HepG2 (cell line): ENCODE measurements around the gene MINDY1. TPM values are rescaled to one million over a fixed set of nuclear protein-coding genes. Genes with fewer than 3 reads are reported as not detected.

Experiments
- ATAC-seq: fragments of 200-7000 bp; cut with Tn5 transposase; 3 replicates; pipeline ENCODE4 v1.9.1; 2020; ENCODE audit warnings: mild to moderate bottlenecking, moderate library complexity
- BruUV-seq: library from RNA; stranded (reverse); fragments of 400-500 nt; replicated peaks from 2 replicates; lab custom pipeline; 2021; lab: Mats Ljungman, UMichigan
- CTCF ChIA-PET: fragments of 300-600 bp; formaldehyde crosslinking; extraction: SDS; loops from one replicate; lab custom pipeline; 2021; ENCODE audit warnings: low total read pairs, inconsistent platforms, low intra/inter-chr PET ratio; lab: Yijun Ruan, JAX
- POLR2A ChIA-PET: fragments of 350-600 bp; sonication (Branson Sonifier 250); formaldehyde crosslinking; loops from one replicate; lab custom pipeline; 2020; ENCODE audit warnings: antibody characterized with exemption, inconsistent platforms; lab: Yijun Ruan, JAX
- DNase-seq: peaks from one replicate; pipeline ENCODE4 v3.0.0-alpha.2; 2015; ENCODE audit warnings: low spot score
- FAIRE-seq: peaks from 3 replicates; lab custom pipeline; 2011; peaks lifted over from hg19 to GRCh38; lab: Jason Lieb, UNC
- H2AFZ ChIP-seq: one replicate; pipeline ENCODE4 v1.6.1; 2011; ENCODE audit warnings: low read length, inconsistent platforms
- H3K27ac ChIP-seq: fragments of 300-600 bp; 3 replicates; pipeline ENCODE4 v1.8.0; 2011; ENCODE audit warnings: mixed run types, mild to moderate bottlenecking, mixed read lengths, low read length, inconsistent platforms; ENCODE audit not compliant: insufficient read depth; ENCODE audit errors: extremely low read length
- H3K27me3 ChIP-seq, 2 experiments: fragments of 200-600 bp in 1 of 2; 2 replicates in 1 of 2; 3 replicates in 1 of 2; pipeline versions ENCODE4 v1.6.0 to v1.8.0; 2011; ENCODE audit warnings: low read length in 2 of 2, mild to moderate bottlenecking in 2 of 2, moderate library complexity in 2 of 2, inconsistent platforms in 1 of 2; ENCODE audit not compliant: insufficient read depth in 2 of 2, control insufficient read depth in 1 of 2
- H3K36me3 ChIP-seq, 2 experiments: fragments of 200-600 bp in 1 of 2; replicated peaks in 1 of 2; 2 replicates in 1 of 2; 3 replicates in 1 of 2; pipeline versions ENCODE4 v1.5.1 to v1.8.0; 2011; ENCODE audit warnings: low read length in 2 of 2, inconsistent platforms in 1 of 2; ENCODE audit not compliant: insufficient read depth in 2 of 2, control insufficient read depth in 1 of 2
- H3K4me1 ChIP-seq: 2 replicates; pipeline ENCODE4 v1.5.1; 2012; ENCODE audit warnings: low read length, inconsistent platforms; ENCODE audit not compliant: insufficient read depth
- H3K4me2 ChIP-seq: 2 replicates; pipeline ENCODE4 v1.6.0; 2011; ENCODE audit warnings: low read depth, low read length, inconsistent platforms
- H3K4me3 ChIP-seq, 3 experiments: fragments of 200-600 bp in 1 of 3; sonication (generic), shearing (Covaris generic) in 1 of 3; replicated peaks in 1 of 3; 2 replicates each; pipeline ENCODE4 v1.5.1; 2011 to 2016; ENCODE audit warnings: low read length in 3 of 3, inconsistent platforms in 2 of 3, low read depth in 2 of 3, mild to moderate bottlenecking in 2 of 3, control low read depth in 1 of 3, mixed read lengths in 1 of 3; ENCODE audit not compliant: insufficient read depth in 1 of 3
- H3K79me2 ChIP-seq: one replicate; pipeline ENCODE4 v1.6.1; 2011; ENCODE audit warnings: low read length, inconsistent platforms; ENCODE audit not compliant: insufficient read depth
- H3K9ac ChIP-seq: 2 replicates; pipeline ENCODE4 v1.6.0; 2011; ENCODE audit warnings: mild to moderate bottlenecking, low read depth, low read length, inconsistent platforms; ENCODE audit not compliant: insufficient read depth
- H3K9me3 ChIP-seq: 2 replicates; pipeline ENCODE4 v1.5.1; 2012; ENCODE audit warnings: mild to moderate bottlenecking, low read length
- H4K20me1 ChIP-seq: 2 replicates; pipeline ENCODE4 v1.6.0; 2011; ENCODE audit warnings: inconsistent platforms, mild to moderate bottlenecking, low read length, moderate library complexity; ENCODE audit not compliant: insufficient read depth
- AGO2 ChIP-seq: fragments of 200-400 bp; formaldehyde crosslinking; optimal IDR thresholded peaks from 2 replicates; pipeline ENCODE3; 2017; ENCODE audit warnings: mild to moderate bottlenecking, low read depth, low read length, moderate library complexity
- HNRNPK ChIP-seq: fragments of 200-400 bp; formaldehyde crosslinking; IDR thresholded peaks from 2 replicates; pipeline ENCODE4 v1.6.1; 2018; ENCODE audit warnings: low read length, low read depth, moderate library complexity, mild to moderate bottlenecking; ENCODE audit not compliant: poor library complexity, severe bottlenecking
- HNRNPUL1 ChIP-seq: fragments of 200-400 bp; formaldehyde crosslinking; IDR thresholded peaks from 2 replicates; pipeline ENCODE4 v1.6.1; 2017; ENCODE audit warnings: low read depth, mild to moderate bottlenecking, low read length, moderate library complexity
- RXRB ChIP-seq: IDR thresholded peaks from 2 replicates; pipeline ENCODE4 v1.6.1; 2016; ENCODE audit warnings: borderline replicate concordance, missing genetic modification reagents, missing compliant biosample characterization
- SALL1 ChIP-seq: sonication (generic); formaldehyde crosslinking; IDR thresholded peaks from 2 replicates; pipeline ENCODE4 v1.8.0; 2022; ENCODE audit warnings: mild to moderate bottlenecking, missing genetic modification reagents
- ZZZ3 ChIP-seq: sonication (generic); formaldehyde crosslinking; IDR thresholded peaks from 2 replicates; pipeline ENCODE4 v1.4.0; 2020; ENCODE audit warnings: missing genetic modification reagents, mild to moderate bottlenecking, borderline replicate concordance
- WGBS: methylation state at CpG from one replicate; pipeline ENCODE4 v1.1.6; 2017; ENCODE audit warnings: low lambda C conversion rate; 5-methylcytosine and 5-hydroxymethylcytosine counted together
- in situ Hi-C: cut with HindIII; loops from 2 replicates; pipeline ENCODE4 v1.10.0; 2017; ENCODE audit warnings: low pct_unique_long_range_greater_than_20kb; ENCODE audit not compliant: extremely low pct_ligation_motif_present
- intact Hi-C: fragments of 100-400 bp; cut with micrococcal nuclease; formaldehyde crosslinking; loops from one replicate; pipeline ENCODE4 v1.10.0; 2022; ENCODE audit not compliant: unreplicated experiment
- polyA plus RNA-seq, 8 experiments: library from polyadenylated mRNA; depleted of rRNA in 3 of 8; stranded (reverse) in 7 of 8; unstranded in 1 of 8; fragments of >200 nt; fragmentation: Illumina TruSeq in 4 of 8; extraction: Trizol in 4 of 8; gene quantifications; 2 replicates each; pipeline versions ENCODE4 v1.2.1 to v1.2.3, GENCODE V29; 2011 to 2016; ENCODE audit warnings: low read depth in 4 of 8, missing spikeins in 1 of 8, mixed read lengths in 1 of 8; ENCODE audit not compliant: insufficient read depth in 1 of 8
- total RNA-seq, 5 experiments: library from RNA; depleted of rRNA; stranded (reverse); fragments of >200 nt; fragmentation: Illumina TruSeq; extraction: Trizol; gene quantifications; 2 replicates each; pipeline ENCODE4 v1.2.3, GENCODE V29; 2016; ENCODE audit warnings: low read depth in 1 of 5
- TF ChIP-seq, protein P1 (sequence below): sonication (generic); formaldehyde crosslinking; IDR thresholded peaks from 2 replicates; pipeline ENCODE4 v1.4.0; 2020; ENCODE audit warnings: mild to moderate bottlenecking, missing genetic modification reagents

MINDY1 gene
- total and polyA plus RNA-seq, 2 of the 13 experiments (the other 11 are each of a cell fraction or from before 2014, with no cell fraction given): 11.1 to 15.0 TPM

DNA sequence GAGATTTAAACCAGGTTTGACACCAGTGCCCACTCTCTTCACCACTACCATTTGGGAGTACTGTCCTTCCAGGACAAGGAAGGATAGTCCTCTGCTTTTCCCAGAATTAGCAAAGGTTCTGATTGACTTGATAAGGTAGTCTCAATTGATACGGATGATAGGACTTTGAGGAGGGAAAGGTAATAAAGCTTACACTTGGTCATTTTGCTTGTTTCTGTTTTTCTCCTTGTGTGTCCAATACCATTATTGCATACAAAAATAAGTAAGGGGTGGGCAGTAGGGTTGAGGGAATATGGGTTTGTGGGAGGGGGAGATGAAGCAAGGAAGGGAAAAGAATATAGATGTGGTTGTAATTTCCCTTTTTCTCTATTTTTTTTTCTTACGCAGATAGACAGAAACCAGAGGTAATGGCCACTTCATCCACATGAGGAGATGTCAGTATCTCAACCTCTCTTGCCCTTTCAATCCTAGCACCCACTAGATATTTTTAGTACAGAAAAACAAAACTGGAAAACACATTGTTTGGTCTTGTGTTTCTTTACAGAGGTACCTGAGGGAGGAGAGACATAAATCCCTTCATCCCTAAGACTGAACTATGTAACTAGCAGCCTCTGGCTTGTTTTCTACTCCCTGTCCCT is 43.5 kb upstream of the MINDY1 start:
- Histone ChIP-seq H3K79me2 (no peaks in the 10 kb centered on the region), H3K4me1 (peaks cover 44% of the 10 kb centered on the region), H3K4me2 (no peak overlapping the region), H3K9me3 (no peaks in the 10 kb centered on the region), H3K4me3 (no peak overlapping the region), H4K20me1 (no peaks in the 10 kb centered on the region), H2AFZ (no peak overlapping the region), H3K9ac (no peak overlapping the region), H3K27me3 (no peaks in the 10 kb centered on the region), H3K27ac (no peak overlapping the region), H3K36me3 (peaks cover 4 to 20% of the 10 kb centered on the region in 2 experiments)
- WGBS: 99% methylated on average over 2 of the region's 2 CpGs
- POLR2A ChIA-PET: interaction anchor here (1.2 kb wide), 1 partner anchor 9 kb away, joined by 3 read pairs; the partner anchor contains the start of gene CDC42SE1
- CTCF ChIA-PET: no interaction called here
- intact Hi-C loops: no loop called here
- TF ChIP-seq RXRB (CRISPR knock-in tag) (no peak), ZZZ3 (CRISPR knock-in tag) (no peak), AGO2 (peak; percentile 22), HNRNPUL1 (no peak), SALL1 (no peak), HNRNPK (peak; percentile 43)
- TF ChIP-seq, protein P1, sequence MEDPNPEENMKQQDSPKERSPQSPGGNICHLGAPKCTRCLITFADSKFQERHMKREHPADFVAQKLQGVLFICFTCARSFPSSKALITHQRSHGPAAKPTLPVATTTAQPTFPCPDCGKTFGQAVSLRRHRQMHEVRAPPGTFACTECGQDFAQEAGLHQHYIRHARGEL (CRISPR knock-in tag): no peak
- in situ Hi-C loops: no loop called here
- no peak for FAIRE-seq
- BruUV-seq: TSS peak; percentile 23
- no peak for DNase-seq
- ATAC-seq: no peak
